ENCODE measurements around the gene XPO4.

DNA sequence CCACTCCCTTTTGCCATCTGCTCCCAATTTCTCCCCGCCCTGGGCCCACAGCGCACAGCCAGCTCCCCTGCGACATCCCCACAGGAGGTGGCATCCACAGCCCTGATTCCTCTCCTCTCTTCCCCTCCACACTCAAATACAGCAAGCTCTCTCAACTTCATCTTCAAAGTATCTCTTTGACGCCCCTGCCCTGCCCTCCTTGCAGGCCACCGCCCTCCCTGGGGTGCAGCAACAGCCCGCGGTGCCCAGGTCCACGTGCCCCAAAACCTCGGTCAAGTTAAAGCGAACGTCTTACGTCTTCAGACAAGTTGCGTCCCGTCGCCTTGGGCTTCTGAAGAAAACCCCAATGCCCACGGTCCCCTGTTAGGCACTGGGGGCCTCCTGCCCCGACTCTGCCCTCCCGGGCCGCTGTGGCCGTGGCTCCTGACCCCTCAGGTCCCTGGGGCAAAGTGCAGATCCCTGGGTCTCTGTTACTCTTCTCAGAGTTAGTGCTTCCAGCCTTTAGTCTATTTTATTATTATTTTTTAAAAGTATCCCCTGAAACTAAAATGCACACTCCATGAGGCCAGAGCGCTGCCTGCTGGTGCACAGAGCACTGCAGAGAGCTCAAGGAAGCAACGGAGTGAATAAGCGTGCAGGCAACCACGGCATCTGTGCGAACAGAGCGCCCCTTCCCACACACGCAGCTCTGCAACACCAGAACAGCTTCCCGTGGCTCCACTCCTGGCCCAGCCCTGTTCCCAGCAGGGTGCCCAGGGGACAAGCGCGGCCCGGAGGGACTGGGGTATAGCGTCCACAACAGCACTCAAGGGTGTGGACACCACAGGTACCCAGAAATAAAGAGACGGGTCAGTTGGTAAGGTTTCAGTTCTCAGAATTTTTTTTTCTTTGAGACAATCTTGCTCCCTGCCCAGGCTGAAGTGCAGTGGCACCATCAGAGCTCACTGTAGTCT lies 172.6 kb downstream of the XPO4 start:
- TF ChIP-seq SUZ12 (IDR thresholded peaks at IDR 0.05; ENCODE audit: extremely low read depth, insufficient read depth, insufficient read length) (no peak), ZNF274 (IDR thresholded peaks at IDR 0.05; ENCODE audit: low read depth, low read length) (no peak), YY1 (IDR thresholded peaks at IDR 0.05; ENCODE audit: insufficient read depth, insufficient read length) (no peak)
